A172 (cell line): ENCODE measurements around the gene RELL1. TPM values are rescaled to one million over a fixed set of nuclear protein-coding genes. Genes with fewer than 3 reads are reported as not detected.
A peak's percentile ranks its signal among the peaks of the same experiment; 100 is the strongest.

ENCODE experiments used
- DNase-seq: peaks from one replicate; pipeline ENCODE4 v3.0.0-alpha.2; 2015; ENCODE audit warnings: low spot score
- total RNA-seq: library from RNA; depleted of rRNA; stranded (reverse); fragments of >200 nt; shearing (Covaris generic); gene quantifications from 2 replicates; pipeline ENCODE4 v1.2.3, GENCODE V29; 2014; rRNA removed

RELL1 gene
- total RNA-seq, 1 experiment from 2014 or later: 57.7 TPM

- DNase-seq: peak; percentile 74
These were observed 84.6 kb downstream of the RELL1 start for GRCh38 chr4:37601531-37601930.

- DNase-seq: no peak
These were observed 86.9 kb downstream of the RELL1 start for GRCh38 chr4:37599092-37599790.

GRCh38 chr4:37597034-37597433 is 89.1 kb downstream of the RELL1 start:
- no peak for DNase-seq

GRCh38 chr4:37595875-37596680 is 90.1 kb downstream of the RELL1 start:
- DNase-seq: no peak

- no peak for DNase-seq
These were observed 92.1 kb downstream of the RELL1 start for GRCh38 chr4:37594099-37594498.

DNA sequence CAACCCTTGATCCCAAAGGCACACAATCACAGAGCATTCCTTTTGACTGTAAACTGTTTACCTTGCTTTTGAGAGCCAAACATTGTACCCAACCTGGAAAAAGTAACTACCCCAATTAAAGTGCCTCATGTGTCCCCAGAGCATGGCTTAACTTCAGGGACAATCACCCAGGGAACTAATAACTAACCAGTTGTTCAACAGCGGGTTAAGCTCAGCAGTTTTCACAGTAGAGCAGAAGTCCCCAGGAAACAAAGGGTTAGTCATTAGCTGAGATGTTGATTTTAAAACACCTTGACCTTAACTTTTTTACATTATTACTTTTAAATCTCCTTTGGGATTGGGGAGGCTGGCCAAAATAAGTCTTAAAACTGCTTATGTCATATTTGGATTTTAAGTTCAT is 94.8 kb downstream of the RELL1 start:
- DNase-seq: no peak

DNA sequence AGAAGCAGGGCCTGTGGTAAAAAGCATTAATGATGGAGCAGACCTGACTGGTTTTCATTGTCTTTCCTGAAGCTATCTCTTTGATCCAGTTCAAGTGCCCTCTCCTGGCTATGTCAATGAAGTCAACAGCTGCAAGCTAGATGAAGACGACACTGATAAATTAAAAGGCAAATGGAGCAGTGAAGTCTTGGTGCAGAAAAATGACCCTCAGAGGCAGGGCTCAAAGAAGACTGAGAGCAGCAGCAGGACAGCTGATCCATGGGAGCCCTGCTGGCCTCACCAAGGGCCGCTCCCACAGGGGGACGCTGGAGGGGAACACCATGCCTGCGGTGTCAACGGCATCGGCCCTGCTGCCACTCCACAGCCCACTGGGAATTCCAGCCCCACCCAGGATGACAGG is 96.2 kb downstream of the RELL1 start:
- DNase-seq: no peak

- DNase-seq: no peak
These were observed 98.0 kb downstream of the RELL1 start for GRCh38 chr4:37588150-37588549.

DNA sequence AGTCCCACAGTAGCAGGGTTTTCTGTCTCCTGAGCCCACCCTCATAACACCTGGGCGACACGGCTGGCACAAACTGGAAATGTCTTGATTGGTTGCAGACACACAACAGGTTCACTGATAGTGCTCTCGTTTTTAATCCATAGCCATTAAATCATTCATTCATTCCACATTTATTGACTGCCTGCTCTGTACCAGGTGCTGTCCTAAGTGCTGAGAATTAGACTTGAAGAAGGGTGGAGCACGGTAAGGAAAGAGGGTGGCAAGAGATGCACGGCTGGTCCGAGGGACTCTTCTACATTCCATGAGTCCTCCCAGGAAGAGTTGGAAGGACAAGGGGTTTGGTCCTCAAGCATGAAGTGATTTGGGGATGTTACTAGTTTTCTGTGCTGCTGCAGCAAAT is 100.0 kb downstream of the RELL1 start:
- no peak for DNase-seq

- DNase-seq: no peak
These were observed 101.6 kb downstream of the RELL1 start for GRCh38 chr4:37584493-37585060.

DNA sequence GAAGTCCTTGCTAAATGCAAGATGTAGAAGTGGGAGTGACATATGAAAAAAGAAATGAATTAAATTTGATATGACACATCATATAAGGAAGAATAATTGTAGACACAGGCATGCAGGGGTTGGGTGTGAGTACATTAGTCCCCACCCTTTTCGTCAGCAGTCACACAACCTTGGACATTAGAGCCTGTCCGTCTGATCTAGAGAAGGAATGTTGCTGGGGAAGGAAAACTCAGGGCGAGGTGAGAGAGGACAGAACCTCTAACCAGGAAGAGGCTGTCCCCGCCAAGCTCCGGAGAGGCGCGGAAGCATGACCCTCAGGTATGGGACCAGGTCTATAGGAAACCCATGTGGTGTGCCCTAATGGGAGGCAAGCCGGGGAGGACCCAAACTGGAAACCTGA is 102.1 kb downstream of the RELL1 start:
- DNase-seq: no peak

DNA sequence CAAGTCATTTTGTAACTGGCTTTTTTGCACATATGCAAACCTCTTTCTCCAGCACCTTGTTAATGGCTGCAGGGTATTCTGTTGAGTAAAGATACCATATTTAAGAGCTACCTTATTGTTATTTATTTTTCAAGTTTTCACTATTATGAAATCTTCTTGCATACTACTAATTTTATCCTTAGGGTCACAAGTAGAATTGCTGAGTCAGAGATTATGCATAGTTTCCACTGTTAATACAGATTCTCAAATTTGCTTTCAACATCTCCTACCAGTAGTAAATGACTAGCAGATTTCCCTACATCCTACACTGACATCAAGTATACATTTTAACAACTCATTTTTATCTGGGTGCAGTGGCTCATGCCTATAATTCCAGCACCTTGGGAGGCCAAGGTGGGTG is 112.6 kb downstream of the RELL1 start:
- no peak for DNase-seq

DNA sequence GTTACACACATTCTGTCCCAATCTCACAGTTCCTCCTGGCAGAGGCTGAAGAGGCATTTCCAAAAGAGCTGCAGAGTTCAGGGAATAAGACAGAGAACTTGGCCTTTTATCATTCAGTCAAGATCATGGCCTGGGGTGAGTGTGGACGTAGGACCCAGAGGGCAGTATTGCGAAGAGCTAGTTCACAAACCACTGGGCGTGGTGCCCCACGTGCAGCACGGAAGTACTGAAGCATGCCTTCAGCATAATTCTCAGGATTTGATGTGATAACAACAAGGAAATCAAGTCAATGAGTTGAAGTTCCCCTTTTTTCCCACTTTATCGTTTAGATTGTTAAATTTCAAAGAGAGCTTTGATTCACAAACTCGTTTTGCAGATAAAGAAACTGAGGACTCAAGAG is 117.7 kb downstream of the RELL1 start:
- DNase-seq: no peak

GRCh38 chr4:37567836-37568235 is 118.3 kb downstream of the RELL1 start:
- no peak for DNase-seq

- no peak for DNase-seq
These were observed 123.6 kb downstream of the RELL1 start for GRCh38 chr4:37562592-37562991.

DNA sequence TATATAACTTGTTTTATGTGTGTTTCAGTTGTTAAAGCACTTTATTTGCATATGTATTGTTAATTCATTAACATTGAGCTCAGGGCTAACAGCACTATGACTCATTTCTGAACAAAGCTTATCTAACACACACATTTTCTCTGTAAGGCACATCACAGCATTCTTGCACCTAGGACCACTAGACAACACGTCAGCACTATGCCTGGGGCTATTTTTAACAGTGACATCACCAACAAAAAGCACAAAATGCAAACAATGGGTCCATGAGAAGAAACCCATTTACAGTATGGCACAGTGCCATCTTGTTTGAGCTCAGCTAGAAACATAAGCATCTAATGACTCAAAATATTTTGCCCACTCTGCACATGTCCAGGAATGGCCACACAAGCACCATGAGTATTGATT is 124.4 kb downstream of the RELL1 start:
- DNase-seq: peak; percentile 45

GRCh38 chr4:37561196-37561802 is 124.9 kb downstream of the RELL1 start:
- DNase-seq: no peak

Other genes with a start within 250 kb of the RELL1 start
- gene PGM2, start 140.3 kb upstream of the RELL1 start, total RNA-seq: 38.6 and 51.4 TPM in 2 replicates
- gene TBC1D1, start 204.7 kb upstream of the RELL1 start, total RNA-seq: 72.8 and 97.0 TPM in 2 replicates